Head of caudate nucleus (tissue), 42 donors: ENCODE results near the gene USP21.
A peak's percentile ranks its signal among the peaks of the same experiment; 100 is the strongest.

Experiments
- DNase-seq, 42 donors: peaks; one replicate each; pipeline versions ENCODE4 v3.0.0 to v3.0.0-alpha.2; 2020 to 2021; ENCODE audit warnings: mixed read lengths in 7 of 42
- intact Hi-C: fragments of 100-400 bp; cut with DNase I; formaldehyde crosslinking; loops from one replicate; pipeline ENCODE4 v1.15.0; 2022

USP21 gene

GRCh38 chr1:161185732-161186311 is 26.5 kb downstream of the USP21 start:
- intact Hi-C loops = no loop called here
- DNase-seq = no peak

- peak in 1 of 42 donors; percentile 19 for DNase-seq
- intact Hi-C loops = no loop called here
Measured at GRCh38 chr1:161187311-161187710, 28.0 kb downstream of the USP21 start.

DNA sequence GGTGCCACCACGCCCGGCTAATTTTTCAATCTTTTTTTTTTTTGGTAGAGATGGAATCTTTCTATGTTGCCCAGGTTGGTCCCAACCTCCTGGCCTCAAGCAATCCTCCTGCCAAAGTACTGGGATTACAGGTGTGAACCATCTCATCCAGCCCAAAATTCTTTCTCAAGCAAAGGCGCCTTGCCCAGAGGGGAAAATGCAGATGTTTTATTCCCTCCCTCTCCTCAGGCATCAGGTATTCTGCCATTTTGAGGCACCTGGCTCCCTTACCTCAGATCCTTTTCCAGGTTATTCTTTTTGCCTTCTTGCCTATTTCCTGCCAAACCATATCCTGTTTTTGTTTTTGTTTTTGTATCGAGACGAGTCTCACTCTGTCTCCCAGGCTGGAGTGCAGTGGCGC is 29.1 kb downstream of the USP21 start:
- intact Hi-C loops = no loop called here
- DNase-seq = no peak

DNA sequence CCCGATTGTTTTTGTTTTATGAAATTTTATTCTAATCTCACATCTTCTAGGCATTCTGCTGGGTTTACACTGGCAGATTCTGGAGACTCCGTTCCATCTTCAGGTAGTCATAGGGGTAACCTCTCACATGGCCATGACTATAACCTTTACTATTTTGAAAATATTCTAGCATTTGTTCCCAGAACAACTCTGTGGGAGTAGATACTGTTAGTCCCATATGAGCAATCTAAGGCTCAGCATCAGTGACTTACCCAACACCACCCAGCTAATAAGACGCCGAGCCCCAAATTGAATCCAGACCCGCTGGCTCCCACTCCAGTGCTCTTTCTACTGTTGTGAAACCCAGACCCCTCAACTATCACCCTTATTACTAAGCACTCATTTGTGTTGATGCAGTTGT is 29.7 kb downstream of the USP21 start:
- no peak for DNase-seq
- intact Hi-C loops = no loop called here

DNA sequence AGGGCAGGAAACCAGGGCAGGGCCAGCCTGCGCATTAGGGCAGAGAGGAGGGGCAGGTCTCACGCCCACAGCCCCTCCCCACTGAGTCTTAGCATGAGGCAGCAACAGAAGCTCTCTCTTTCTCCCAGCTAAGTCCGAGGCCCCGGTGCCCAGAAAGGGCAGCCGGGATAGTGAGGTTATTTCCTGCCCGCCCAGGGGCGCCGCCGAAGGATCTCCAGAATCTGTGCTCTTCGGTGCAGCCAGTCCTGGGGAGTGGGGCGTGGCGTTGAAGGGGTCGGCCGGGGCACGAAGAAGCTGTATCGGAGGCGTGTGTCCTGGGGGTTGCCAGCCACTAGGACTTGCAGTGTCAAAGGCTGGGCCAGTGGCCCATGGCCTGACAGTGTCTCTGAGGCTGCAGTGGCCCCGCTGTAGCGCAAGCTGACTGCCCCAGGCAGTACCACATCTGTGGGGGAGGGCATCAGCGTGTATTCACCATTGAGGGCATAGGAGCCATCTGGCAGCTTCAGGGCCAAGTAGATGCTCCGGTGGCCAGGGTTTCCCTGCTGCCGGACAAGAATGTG is 31.7 kb downstream of the USP21 start:
- peak in 19 of 42 donors; percentile 29 to 72 (median 53) for DNase-seq
- intact Hi-C loops = no loop called here

- intact Hi-C loops = no loop called here
Measured at GRCh38 chr1:161191971-161192370, 32.7 kb downstream of the USP21 start.

GRCh38 chr1:161192476-161193465 is 33.5 kb downstream of the USP21 start:
- intact Hi-C loops = no loop called here
- DNase-seq = peak; percentile 37 to 90 (median 76)

More at GRCh38 chr1:161191971-161192370, 32.7 kb downstream of the USP21 start:
- no peak for DNase-seq

GRCh38 chr1:161193561-161194235 is 34.4 kb downstream of the USP21 start:
- intact Hi-C loops = no loop called here
- peak; percentile 72 to 95 (median 86) for DNase-seq

- DNase-seq = peak in 3 of 42 donors; percentile 39 to 49 (median 43)
- intact Hi-C loops = no loop called here
Measured at GRCh38 chr1:161195171-161195570, 35.9 kb downstream of the USP21 start.

DNA sequence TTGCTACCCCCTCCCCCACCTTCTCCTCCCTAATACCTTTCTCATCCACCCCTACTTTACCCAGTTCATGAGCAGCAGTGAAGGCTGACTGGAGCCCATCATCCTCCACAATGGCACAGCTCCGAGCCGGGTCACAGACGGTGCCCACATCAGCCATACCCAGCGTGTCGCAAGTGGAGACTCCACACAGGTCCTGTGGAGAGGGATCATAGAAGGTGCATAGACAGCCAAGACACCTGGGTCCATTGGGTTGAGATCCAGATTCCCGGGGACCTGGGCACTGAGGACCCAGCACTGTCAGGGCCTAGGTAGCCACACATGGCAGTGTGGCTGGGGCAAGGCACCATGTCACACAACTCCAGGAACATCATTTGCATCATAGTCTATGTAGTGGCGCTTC is 36.8 kb downstream of the USP21 start:
- no peak for DNase-seq
- intact Hi-C loops = no loop called here

- intact Hi-C loops = no loop called here
- DNase-seq = peak in 15 of 42 donors; percentile 30 to 75 (median 46)
Measured at GRCh38 chr1:161196521-161197451, 37.5 kb downstream of the USP21 start.

DNA sequence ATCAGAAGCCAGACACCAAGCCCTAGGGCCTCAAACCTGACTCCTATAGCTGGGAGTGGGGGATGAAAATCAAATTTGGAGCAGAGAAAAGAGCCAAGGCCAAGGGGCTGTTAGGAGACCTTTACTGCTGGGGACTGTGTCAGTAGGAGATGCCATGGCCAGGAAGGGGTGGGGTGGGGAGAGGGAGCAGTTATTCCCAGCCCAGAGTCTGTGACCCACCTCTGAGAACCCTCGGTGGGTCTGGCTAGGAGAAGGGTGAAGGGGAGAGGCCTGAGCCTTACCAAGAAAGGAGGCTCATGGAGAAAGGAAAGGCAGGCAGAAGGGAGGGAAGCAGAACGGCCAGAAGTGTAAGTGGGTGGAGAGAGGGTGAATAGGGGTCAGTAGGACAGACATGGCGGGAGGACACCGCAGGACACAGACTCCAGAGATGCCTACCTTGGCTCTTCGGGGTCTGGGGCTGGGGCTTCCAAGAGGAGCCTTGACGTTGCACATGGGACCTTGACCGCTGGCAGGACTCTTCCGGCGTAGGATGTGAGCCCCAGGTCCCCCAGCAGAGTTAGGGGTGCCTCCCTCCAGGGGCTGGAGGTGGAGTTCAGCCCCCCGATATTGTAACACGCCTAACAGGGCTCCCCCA is 38.4 kb downstream of the USP21 start:
- intact Hi-C loops = no loop called here
- no peak for DNase-seq

DNA sequence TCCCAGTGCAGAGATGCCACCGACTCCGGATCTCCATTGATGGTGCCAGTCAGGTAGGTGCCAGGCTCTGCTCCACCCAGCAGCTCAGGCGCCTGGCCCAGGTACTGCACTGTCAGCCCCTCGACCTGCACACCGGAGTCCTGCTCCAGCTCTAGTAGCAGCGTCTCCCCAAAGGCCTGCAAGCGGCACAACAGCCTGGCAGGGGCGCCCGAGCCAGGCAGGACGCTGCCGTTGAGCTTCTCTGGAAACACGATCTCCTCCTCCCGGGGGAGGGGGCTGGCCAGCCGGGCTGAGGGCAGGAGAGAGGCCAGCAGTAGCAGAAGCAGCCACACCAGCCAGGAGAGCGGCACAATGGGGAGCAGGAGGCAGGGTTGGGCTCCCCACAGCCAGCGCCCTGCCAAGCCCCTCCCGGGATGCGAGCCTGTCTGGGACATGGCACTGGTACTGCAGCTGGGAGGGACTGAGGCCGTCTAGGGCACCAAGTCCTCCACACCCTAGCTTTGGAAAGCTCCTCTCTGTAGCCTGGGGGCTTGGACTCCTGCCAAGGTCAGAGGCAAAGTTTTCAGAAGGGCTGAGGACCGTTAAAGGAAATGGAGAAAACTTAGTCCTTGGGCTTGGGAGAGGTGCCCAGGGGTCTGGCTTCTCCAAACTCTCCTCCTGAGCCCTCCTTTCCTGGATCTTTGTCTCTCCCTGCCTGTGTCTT is 39.0 kb downstream of the USP21 start:
- DNase-seq = peak in 39 of 42 donors; percentile 39 to 88 (median 65)
- intact Hi-C loops = no loop called here

DNA sequence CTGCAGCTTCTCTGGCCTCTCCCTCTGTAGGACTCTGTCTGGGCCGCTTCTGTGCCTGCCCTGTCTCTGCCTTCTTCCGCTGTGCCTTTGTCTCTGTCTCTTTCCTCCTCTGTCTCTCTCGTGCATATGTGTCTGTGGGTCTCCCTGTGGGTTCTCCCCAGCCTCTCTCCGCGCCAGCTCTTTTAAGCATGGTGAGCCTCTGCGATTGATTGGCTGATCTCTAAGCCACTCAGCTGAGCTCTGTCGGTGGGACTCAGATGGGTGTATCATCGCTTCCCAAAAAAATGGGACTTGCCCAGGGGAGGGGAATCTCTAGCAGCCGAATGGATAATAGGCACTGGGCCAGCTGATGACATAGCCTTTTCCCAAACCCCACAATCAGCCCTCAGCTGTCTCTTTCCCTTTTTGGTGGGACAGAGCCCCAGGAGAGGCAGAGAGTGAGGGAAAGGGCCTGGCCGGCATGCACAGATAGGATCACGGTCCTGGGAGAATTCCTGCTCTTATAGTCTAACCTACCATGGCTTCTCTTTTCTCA is 39.7 kb downstream of the USP21 start, which contains the start of gene ADAMTS4:
Gene ADAMTS4 (minus strand): TSS at position 158 of the 535 bp plus-strand sequence. CDS start 427 bp downstream, outside the sequence.
- intact Hi-C loops = no loop called here
- DNase-seq = peak; percentile 47 to 95 (median 90)

- intact Hi-C loops = no loop called here
- peak in 11 of 42 donors; percentile 24 to 74 (median 45) for DNase-seq
Measured at GRCh38 chr1:161199506-161200139, 40.3 kb downstream of the USP21 start.

- intact Hi-C loops = no loop called here
- DNase-seq = peak; percentile 49 to 91 (median 82)
Measured at GRCh38 chr1:161200421-161200991, 41.2 kb downstream of the USP21 start.
